Type B pancreatic cell (in vitro differentiated cells): ENCODE data around the gene EMILIN1. TPM values are rescaled to one million over a fixed set of nuclear protein-coding genes. Genes with fewer than 3 reads are reported as not detected.

Source experiments
- DNase-seq: peaks from one replicate; pipeline ENCODE4 v3.0.0; 2021; ENCODE audit warnings: mixed read lengths; ENCODE audit not compliant: unreplicated experiment; ENCODE audit errors: extremely low spot score
- H3K27ac Mint-ChIP-seq: 2 replicates; pipeline ENCODE4 v1.8.0; 2021; ENCODE audit warnings: mild to moderate bottlenecking, mixed read lengths
- H3K27me3 Mint-ChIP-seq: 2 replicates; pipeline ENCODE4 v1.8.0; 2021; ENCODE audit warnings: mixed read lengths
- H3K36me3 Mint-ChIP-seq: 2 replicates; pipeline ENCODE4 v1.8.0; 2021; ENCODE audit warnings: mixed read lengths
- H3K4me1 Mint-ChIP-seq: one replicate; pipeline ENCODE4 v1.8.0; 2021; ENCODE audit warnings: mixed read lengths; ENCODE audit not compliant: unreplicated experiment
- H3K4me3 Mint-ChIP-seq: 2 replicates; pipeline ENCODE4 v1.8.0; 2021; ENCODE audit warnings: mild to moderate bottlenecking, mixed read lengths
- H3K9me3 Mint-ChIP-seq: 2 replicates; pipeline ENCODE4 v1.8.0; 2021; ENCODE audit warnings: mixed read lengths
- total RNA-seq: library from RNA; stranded (reverse); gene quantifications from 2 replicates; pipeline ENCODE4 v1.2.1, GENCODE V29; 2021; ENCODE audit warnings: low replicate concordance
- TF ChIP-seq, protein P1 (sequence below): fragments of 200-600 bp; sonication (generic); conservative IDR thresholded peaks from 2 replicates; pipeline ENCODE4 v1.5.0; 2021; ENCODE audit warnings: antibody characterized with exemption, mild to moderate bottlenecking

EMILIN1 gene
- total RNA-seq, 1 donor from 2014 or later: 60.7 TPM

DNA sequence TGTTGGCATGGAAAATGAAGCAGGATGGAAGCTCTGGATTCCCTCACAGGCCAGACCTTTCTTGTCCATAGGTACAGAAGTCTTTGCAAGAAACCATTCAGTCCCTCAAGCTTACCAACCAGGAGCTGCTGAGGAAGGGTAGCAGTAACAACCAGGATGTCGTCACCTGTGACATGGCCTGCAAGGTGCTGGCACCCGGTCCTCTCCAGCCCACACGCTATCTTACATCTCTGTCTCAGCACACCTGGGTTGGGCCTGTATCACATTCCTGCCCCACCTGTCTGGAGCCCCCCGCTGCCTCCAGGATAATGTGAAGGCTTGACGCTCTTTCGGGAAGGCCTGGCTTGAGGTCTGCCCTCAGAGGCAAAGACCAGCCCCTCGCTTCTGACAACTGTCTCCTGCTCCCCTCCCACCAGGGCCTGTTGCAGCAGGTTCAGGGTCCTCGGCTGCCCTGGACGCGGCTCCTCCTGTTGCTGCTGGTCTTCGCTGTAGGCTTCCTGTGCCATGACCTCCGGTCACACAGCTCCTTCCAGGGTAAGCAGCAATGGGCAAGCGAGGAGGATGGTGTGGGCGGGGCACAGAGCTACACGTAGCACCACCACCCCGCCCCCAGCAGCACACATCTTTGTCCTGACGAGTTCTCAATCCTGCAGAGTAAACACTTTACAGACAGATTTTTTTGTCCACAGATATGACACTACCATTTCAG, 39.6 kb upstream of the EMILIN1 start:
- no peak for DNase-seq
- Mint-ChIP-seq H3K27ac (no peak overlapping the region), H3K36me3 (peaks cover 24% of the 10 kb centered on the region), H3K4me1 (peaks cover 11% of the 10 kb centered on the region), H3K4me3 (no peak overlapping the region), H3K27me3 (no peaks in the 10 kb centered on the region), H3K9me3 (no peaks in the 10 kb centered on the region)
- TF ChIP-seq, protein P1, sequence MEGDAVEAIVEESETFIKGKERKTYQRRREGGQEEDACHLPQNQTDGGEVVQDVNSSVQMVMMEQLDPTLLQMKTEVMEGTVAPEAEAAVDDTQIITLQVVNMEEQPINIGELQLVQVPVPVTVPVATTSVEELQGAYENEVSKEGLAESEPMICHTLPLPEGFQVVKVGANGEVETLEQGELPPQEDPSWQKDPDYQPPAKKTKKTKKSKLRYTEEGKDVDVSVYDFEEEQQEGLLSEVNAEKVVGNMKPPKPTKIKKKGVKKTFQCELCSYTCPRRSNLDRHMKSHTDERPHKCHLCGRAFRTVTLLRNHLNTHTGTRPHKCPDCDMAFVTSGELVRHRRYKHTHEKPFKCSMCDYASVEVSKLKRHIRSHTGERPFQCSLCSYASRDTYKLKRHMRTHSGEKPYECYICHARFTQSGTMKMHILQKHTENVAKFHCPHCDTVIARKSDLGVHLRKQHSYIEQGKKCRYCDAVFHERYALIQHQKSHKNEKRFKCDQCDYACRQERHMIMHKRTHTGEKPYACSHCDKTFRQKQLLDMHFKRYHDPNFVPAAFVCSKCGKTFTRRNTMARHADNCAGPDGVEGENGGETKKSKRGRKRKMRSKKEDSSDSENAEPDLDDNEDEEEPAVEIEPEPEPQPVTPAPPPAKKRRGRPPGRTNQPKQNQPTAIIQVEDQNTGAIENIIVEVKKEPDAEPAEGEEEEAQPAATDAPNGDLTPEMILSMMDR: no peak

- H3K4me3 Mint-ChIP-seq: no peak overlapping the region
- H3K9me3 Mint-ChIP-seq: no peaks in the 10 kb centered on the region
- no peak for DNase-seq
- H3K27ac Mint-ChIP-seq: no peak overlapping the region
- peaks cover 20% of the 10 kb centered on the region for H3K36me3 Mint-ChIP-seq
- TF ChIP-seq, protein P1: no peak
- H3K4me1 Mint-ChIP-seq: peaks cover 6% of the 10 kb centered on the region
- no peaks in the 10 kb centered on the region for H3K27me3 Mint-ChIP-seq
Observed at GRCh38 chr2:27039426-27039825, 39.0 kb upstream of the EMILIN1 start.

DNA sequence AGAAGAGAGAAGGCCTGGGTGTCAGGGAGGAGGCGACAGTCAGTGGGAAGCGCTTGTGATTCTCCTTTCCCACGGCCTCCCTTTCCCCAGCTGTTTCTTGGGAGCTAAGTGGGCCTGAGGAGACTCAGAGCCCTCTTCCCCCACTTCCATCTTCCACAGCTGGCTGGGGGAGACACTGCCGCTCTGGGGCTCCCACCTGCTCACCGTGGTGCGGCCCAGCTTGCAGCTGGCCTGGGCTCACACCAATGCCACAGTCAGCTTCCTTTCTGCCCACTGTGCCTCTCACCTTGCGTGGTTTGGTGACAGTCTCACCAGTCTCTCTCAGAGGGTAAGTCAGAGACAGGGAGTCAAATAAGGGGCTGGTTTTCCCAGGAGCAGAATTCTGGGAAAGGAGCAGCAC, 38.5 kb upstream of the EMILIN1 start:
- Mint-ChIP-seq H3K36me3 (peaks cover 20% of the 10 kb centered on the region), H3K27ac (no peak overlapping the region), H3K4me3 (no peak overlapping the region), H3K27me3 (no peaks in the 10 kb centered on the region), H3K4me1 (peaks cover 6% of the 10 kb centered on the region), H3K9me3 (no peaks in the 10 kb centered on the region)
- TF ChIP-seq, protein P1: no peak
- DNase-seq: no peak

DNA sequence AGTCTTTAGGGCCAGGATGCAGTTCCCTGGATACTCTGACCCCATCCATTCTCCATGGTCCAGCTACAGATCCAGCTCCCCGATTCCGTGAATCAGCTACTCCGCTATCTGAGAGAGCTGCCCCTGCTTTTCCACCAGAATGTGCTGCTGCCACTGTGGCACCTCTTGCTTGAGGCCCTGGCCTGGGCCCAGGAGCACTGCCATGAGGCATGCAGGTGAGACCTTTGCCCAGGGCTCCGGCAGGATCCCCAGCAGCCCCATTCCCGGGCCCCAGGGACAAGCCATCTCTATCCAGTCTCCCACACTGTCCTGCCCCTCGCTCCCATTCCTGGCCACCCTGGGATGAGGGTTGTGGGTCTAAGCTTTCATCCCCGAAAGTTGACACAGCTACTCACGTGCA, 38.1 kb upstream of the EMILIN1 start:
- TF ChIP-seq, protein P1: no peak

DNA sequence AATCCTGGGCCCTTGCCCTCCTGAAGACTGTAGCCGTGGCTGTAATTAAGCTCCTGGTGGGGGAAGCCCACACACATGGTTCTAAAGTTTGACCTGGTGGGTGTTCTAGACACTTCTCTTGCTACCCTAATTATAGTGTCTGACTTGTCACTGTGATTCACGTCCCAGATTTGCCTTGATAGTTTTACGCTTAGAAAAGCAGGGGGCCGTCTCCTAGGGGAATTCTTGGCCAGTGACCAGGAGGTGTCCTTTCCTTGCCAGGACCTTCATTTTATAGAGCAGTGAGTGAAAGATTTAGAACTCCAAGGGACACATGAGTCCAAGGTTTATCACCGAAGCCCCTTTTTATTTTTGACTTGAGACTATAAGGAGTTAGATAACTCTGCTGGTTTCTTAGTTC, 36.7 kb upstream of the EMILIN1 start:
- no peak for DNase-seq
- Mint-ChIP-seq H3K27me3 (no peaks in the 10 kb centered on the region), H3K36me3 (peaks cover 14% of the 10 kb centered on the region), H3K4me1 (peaks cover 3% of the 10 kb centered on the region), H3K9me3 (no peaks in the 10 kb centered on the region), H3K27ac (no peak overlapping the region), H3K4me3 (no peak overlapping the region)
- TF ChIP-seq, protein P1: no peak

More for the DNA sequence above, 38.1 kb upstream of the EMILIN1 start:
- H3K9me3 Mint-ChIP-seq: no peaks in the 10 kb centered on the region
- no peak for DNase-seq
- H3K4me1 Mint-ChIP-seq: peaks cover 3% of the 10 kb centered on the region
- H3K36me3 Mint-ChIP-seq: peaks cover 17% of the 10 kb centered on the region
- H3K27me3 Mint-ChIP-seq: no peaks in the 10 kb centered on the region
- H3K4me3 Mint-ChIP-seq: no peak overlapping the region
- H3K27ac Mint-ChIP-seq: no peak overlapping the region
